Measurements from ENCODE around the gene ATP2B2. TPM values are rescaled to one million over a fixed set of nuclear protein-coding genes. Genes with fewer than 3 reads are reported as not detected.

The ATP2B2 gene
- total RNA-seq, 1 donor from 2014 or later = 0.09 TPM

GRCh38 chr3:10472877-10473440 is 32.4 kb downstream of the ATP2B2 start:
- Histone ChIP-seq H3K27ac (no peak overlapping the region), H3K4me1 (no peaks in the 10 kb centered on the region), H3K4me3 (no peak overlapping the region), H3K27me3 (ENCODE audit: low read depth) (peaks cover 21% of the 10 kb centered on the region), H3K9me3 (no peaks in the 10 kb centered on the region), H3K36me3 (no peaks in the 10 kb centered on the region)
- no peak for ATAC-seq
- no peak for DNase-seq
- TF ChIP-seq CTCF (IDR thresholded peaks at IDR 0.05) = no peak
- intact Hi-C loops (cut with DNase I) = no loop called here

- ATAC-seq = no peak
- Histone ChIP-seq H3K9me3 (no peaks in the 10 kb centered on the region), H3K4me1 (no peaks in the 10 kb centered on the region), H3K4me3 (no peak overlapping the region), H3K27me3 (ENCODE audit: low read depth) (peaks cover 30% of the 10 kb centered on the region), H3K36me3 (no peaks in the 10 kb centered on the region), H3K27ac (no peak overlapping the region)
- TF ChIP-seq CTCF (IDR thresholded peaks at IDR 0.05) = no peak
- DNase-seq = no peak
- intact Hi-C loops (cut with DNase I) = no loop called here
Observed at GRCh38 chr3:10471054-10471688, 34.2 kb downstream of the ATP2B2 start.

GRCh38 chr3:10470120-10471053 is 35.0 kb downstream of the ATP2B2 start:
- no peaks in the 10 kb centered on the region for H3K9me3 ChIP-seq
- H3K36me3 ChIP-seq = no peaks in the 10 kb centered on the region
- DNase-seq = no peak
- TF ChIP-seq CTCF (IDR thresholded peaks at IDR 0.05) = no peak
- H3K4me3 ChIP-seq = no peak overlapping the region
- H3K4me1 ChIP-seq = no peaks in the 10 kb centered on the region
- peaks cover 30% of the 10 kb centered on the region for H3K27me3 ChIP-seq (ENCODE audit: low read depth)
- intact Hi-C loops (cut with DNase I) = no loop called here
- ATAC-seq = no peak
- H3K27ac ChIP-seq = no peak overlapping the region

- H3K27me3 ChIP-seq (ENCODE audit: low read depth) = peaks cover 30% of the 10 kb centered on the region
- intact Hi-C loops (cut with DNase I) = no loop called here
Observed at GRCh38 chr3:10469441-10470119, 35.8 kb downstream of the ATP2B2 start.

More at GRCh38 chr3:10469441-10470119, 35.8 kb downstream of the ATP2B2 start:
- Histone ChIP-seq H3K4me3 (no peak overlapping the region), H3K27ac (no peak overlapping the region), H3K9me3 (no peaks in the 10 kb centered on the region), H3K4me1 (no peaks in the 10 kb centered on the region), H3K36me3 (no peaks in the 10 kb centered on the region)
- no peak for DNase-seq
- TF ChIP-seq CTCF (IDR thresholded peaks at IDR 0.05) = no peak
- no peak for ATAC-seq
